ENCODE results near the gene MGMT. TPM values are rescaled to one million over a fixed set of nuclear protein-coding genes. Genes with fewer than 3 reads are reported as not detected.
A peak's percentile ranks its signal among the peaks of the same experiment; 100 is the strongest.

MGMT gene
- total and polyA plus RNA-seq, 9 of the 15 experiments (the other 6 are each of a cell fraction or from before 2014, with no cell fraction given): 0.03 to 0.29 (median 0.11) TPM; not detected in 4

DNA sequence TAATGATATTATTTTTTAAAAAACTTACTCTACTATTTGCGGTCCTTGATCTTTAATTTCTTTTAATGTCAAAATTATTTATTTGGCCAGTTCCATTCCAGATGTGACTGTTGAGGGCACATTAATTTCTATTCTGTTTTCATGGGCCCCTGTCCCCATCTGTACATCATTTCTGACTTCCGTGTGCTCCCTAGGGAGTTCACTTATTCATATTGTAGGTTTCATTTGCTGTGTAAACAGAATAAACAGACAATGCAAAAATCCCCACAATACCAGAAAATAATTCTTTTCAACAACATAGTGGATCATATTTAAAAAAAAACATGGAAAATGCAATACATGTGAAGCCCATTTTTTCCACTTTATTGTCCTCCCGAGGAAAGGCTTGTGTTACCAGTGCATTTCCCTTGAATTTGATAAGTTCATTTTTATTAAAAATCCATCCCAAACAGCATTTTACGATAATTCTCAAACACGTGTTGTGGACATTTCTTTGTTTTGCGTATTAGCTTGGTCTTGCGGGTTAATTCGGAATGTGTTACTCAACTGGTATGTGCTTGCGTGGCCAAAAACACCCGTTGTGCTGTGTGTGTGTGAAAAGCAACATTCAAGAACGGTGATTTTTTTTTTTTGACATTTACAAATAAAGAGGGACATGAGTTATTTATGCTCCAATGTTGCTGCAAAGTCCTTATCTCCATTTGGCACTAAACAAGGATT, 138.4 kb downstream of the MGMT start (continued):
- TF ChIP-seq, protein P1, sequence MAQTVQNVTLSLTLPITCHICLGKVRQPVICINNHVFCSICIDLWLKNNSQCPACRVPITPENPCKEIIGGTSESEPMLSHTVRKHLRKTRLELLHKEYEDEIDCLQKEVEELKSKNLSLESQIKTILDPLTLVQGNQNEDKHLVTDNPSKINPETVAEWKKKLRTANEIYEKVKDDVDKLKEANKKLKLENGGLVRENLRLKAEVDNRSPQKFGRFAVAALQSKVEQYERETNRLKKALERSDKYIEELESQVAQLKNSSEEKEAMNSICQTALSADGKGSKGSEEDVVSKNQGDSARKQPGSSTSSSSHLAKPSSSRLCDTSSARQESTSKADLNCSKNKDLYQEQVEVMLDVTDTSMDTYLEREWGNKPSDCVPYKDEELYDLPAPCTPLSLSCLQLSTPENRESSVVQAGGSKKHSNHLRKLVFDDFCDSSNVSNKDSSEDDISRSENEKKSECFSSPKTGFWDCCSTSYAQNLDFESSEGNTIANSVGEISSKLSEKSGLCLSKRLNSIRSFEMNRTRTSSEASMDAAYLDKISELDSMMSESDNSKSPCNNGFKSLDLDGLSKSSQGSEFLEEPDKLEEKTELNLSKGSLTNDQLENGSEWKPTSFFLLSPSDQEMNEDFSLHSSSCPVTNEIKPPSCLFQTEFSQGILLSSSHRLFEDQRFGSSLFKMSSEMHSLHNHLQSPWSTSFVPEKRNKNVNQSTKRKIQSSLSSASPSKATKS (CRISPR knock-in tag; IDR thresholded peaks at IDR 0.05): no peak

DNA sequence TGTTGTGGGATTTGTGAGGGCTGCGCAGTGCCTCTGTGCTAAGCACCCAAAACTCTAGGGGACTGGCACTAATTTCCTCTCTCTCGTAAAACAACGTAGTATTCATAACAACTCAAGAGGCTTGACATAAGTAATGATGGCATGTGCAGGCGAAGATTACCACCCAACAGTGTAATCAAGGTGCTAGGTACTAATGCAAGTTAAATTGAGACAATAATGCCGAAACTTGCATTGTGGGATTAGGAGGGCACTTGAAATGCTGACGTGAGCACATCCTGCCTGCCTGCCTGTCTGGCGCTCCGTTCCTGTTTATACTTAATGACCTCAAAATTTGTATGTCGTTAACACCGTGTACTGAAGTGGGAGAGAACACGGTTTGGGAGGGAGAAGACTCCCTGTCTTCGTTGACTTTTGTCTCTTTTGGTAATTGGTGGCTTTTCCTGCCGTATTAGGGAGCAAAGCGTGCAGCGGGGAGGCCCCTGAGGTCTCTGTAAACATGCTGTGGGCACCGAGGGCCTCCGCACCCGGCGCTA, 139.0 kb downstream of the MGMT start:
- intact Hi-C loops (cut with micrococcal nuclease) (no loop called here), in situ Hi-C loops (cut with MboI) (no loop called here)
- POLR2A ChIA-PET: no interaction called here
- no peak overlapping the region for H3K9ac ChIP-seq (ENCODE audit: insufficient read depth in 1 of 2, low read depth in 2 of 2, low read length in 2 of 2)
- DNase-seq (ENCODE audit: extremely low read depth in 1 of 4, low spot score in 3 of 4): no peak
- no peak for ATAC-seq
- no peaks in the 10 kb centered on the region for H3K9me3 ChIP-seq (replicated peaks; ENCODE audit: control insufficient read depth, insufficient read depth, low read depth, low read length)
- H3K4me2 ChIP-seq (ENCODE audit: insufficient read depth, low read length): no peak overlapping the region
- no peaks in the 10 kb centered on the region for H4K20me1 ChIP-seq (replicated peaks; ENCODE audit: control insufficient read depth, insufficient read depth, low read length)
- no peak overlapping the region for H3K4me3 ChIP-seq
- no peaks in the 10 kb centered on the region for H3K79me2 ChIP-seq (ENCODE audit: control insufficient read depth, insufficient read depth, low read length)
- no TSS peak for BruUV-seq (replicated peaks)
- 0% methylated on average over 9 of the region's 19 CpGs for WGBS (ENCODE audit: insufficient coverage, low coverage, missing lambda C conversion rate)
- CTCF ChIA-PET (ENCODE audit: low intra/inter-chr PET ratio): no interaction called here
- no peaks in the 10 kb centered on the region for H3K36me3 ChIP-seq (ENCODE audit: control insufficient read depth, insufficient read depth, low read length)
- H3K27me3 ChIP-seq (ENCODE audit: control insufficient read depth in 2 of 2, insufficient read depth in 2 of 2, low read length in 2 of 2): peaks cover 0 to 12% of the 10 kb centered on the region in 2 experiments; a peak in 2 of 5 replicates
- FAIRE-seq: no peak
- H3K4me1 ChIP-seq (replicated peaks in 1 of 2; ENCODE audit: control insufficient read depth in 2 of 2, insufficient read depth in 2 of 2, low read length in 2 of 2): no peaks in the 10 kb centered on the region
- H3K27ac ChIP-seq (ENCODE audit: extremely low read depth, low read depth, low read length): no peak overlapping the region
- H3K9me1 ChIP-seq (ENCODE audit: control insufficient read depth, insufficient read depth, low read length): no peaks in the 10 kb centered on the region
- TF ChIP-seq, protein P2, sequence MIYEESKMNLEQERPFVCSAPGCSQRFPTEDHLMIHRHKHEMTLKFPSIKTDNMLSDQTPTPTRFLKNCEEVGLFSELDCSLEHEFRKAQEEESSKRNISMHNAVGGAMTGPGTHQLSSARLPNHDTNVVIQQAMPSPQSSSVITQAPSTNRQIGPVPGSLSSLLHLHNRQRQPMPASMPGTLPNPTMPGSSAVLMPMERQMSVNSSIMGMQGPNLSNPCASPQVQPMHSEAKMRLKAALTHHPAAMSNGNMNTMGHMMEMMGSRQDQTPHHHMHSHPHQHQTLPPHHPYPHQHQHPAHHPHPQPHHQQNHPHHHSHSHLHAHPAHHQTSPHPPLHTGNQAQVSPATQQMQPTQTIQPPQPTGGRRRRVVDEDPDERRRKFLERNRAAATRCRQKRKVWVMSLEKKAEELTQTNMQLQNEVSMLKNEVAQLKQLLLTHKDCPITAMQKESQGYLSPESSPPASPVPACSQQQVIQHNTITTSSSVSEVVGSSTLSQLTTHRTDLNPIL (CRISPR knock-in tag; IDR thresholded peaks at IDR 0.05): no peak
- TF ChIP-seq RBM34 (IDR thresholded peaks at IDR 0.05; ENCODE audit: borderline replicate concordance, insufficient read depth, low read length) (no peak), GATAD2B (IDR thresholded peaks at IDR 0.05; ENCODE audit: borderline replicate concordance) (no peak), MED1 (CRISPR knock-in tag; IDR thresholded peaks at IDR 0.05; ENCODE audit: borderline replicate concordance) (no peak), MAFK (IDR thresholded peaks at IDR 0.05; ENCODE audit: low read length) (peak; percentile 30; the same call in 1 of the 2 replicates), ARHGAP35 (IDR thresholded peaks at IDR 0.05; ENCODE audit: partially characterized antibody) (no peak), NR2C1 (IDR thresholded peaks at IDR 0.05) (no peak), NR2C1 (tag; IDR thresholded peaks at IDR 0.05) (no peak)
- TF ChIP-seq, protein P3, sequence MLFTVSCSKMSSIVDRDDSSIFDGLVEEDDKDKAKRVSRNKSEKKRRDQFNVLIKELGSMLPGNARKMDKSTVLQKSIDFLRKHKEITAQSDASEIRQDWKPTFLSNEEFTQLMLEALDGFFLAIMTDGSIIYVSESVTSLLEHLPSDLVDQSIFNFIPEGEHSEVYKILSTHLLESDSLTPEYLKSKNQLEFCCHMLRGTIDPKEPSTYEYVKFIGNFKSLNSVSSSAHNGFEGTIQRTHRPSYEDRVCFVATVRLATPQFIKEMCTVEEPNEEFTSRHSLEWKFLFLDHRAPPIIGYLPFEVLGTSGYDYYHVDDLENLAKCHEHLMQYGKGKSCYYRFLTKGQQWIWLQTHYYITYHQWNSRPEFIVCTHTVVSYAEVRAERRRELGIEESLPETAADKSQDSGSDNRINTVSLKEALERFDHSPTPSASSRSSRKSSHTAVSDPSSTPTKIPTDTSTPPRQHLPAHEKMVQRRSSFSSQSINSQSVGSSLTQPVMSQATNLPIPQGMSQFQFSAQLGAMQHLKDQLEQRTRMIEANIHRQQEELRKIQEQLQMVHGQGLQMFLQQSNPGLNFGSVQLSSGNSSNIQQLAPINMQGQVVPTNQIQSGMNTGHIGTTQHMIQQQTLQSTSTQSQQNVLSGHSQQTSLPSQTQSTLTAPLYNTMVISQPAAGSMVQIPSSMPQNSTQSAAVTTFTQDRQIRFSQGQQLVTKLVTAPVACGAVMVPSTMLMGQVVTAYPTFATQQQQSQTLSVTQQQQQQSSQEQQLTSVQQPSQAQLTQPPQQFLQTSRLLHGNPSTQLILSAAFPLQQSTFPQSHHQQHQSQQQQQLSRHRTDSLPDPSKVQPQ (CRISPR knock-in tag; IDR thresholded peaks at IDR 0.05; ENCODE audit: borderline replicate concordance): no peak
- no peak overlapping the region for H2AFZ ChIP-seq (ENCODE audit: low read depth, low read length)

All from K562 (cell line).